OCI-LY7 (cell line): ENCODE results near the gene CDH23. TPM values are rescaled to one million over a fixed set of nuclear protein-coding genes. Genes with fewer than 3 reads are reported as not detected.

Experiments used
- BruUV-seq: library from RNA; stranded (reverse); fragments of 400-500 nt; replicated peaks from 2 replicates; lab custom pipeline; 2021; lab: Mats Ljungman, UMichigan
- CTCF ChIA-PET: fragments of 300-600 bp; sonication (Branson Sonifier 250); formaldehyde crosslinking; loops from one replicate; lab custom pipeline; 2022; ENCODE audit warnings: antibody characterized with exemption; ENCODE audit not compliant: unreplicated experiment; lab: Charles Lee
- POLR2A ChIA-PET: fragments of 300-600 bp; sonication (Branson Sonifier 250); formaldehyde crosslinking; loops from one replicate; lab custom pipeline; 2022; ENCODE audit warnings: antibody characterized with exemption; lab: Charles Lee
- DNase-seq: peaks from one replicate; pipeline ENCODE4 v3.0.0-alpha.2; 2015; ENCODE audit warnings: low spot score
- H2AFZ ChIP-seq: fragments of 200-600 bp; sonication (generic), shearing (Covaris generic); 2 replicates; pipeline ENCODE4 v1.6.1; 2014; ENCODE audit warnings: mild to moderate bottlenecking, antibody characterized with exemption, low read length, moderate library complexity
- H3K27ac ChIP-seq: fragments of 200-600 bp; sonication (generic); 2 replicates; pipeline ENCODE4 v1.5.1; 2014; ENCODE audit warnings: mixed run types, low read depth, mild to moderate bottlenecking, moderate library complexity, low read length, inconsistent platforms; ENCODE audit not compliant: poor library complexity, severe bottlenecking
- H3K36me3 ChIP-seq: fragments of 200-600 bp; sonication (generic); 2 replicates; pipeline ENCODE4 v1.6.1; 2014; ENCODE audit warnings: mild to moderate bottlenecking, antibody characterized with exemption, low read length, moderate library complexity, mixed read lengths; ENCODE audit not compliant: insufficient read depth
- H3K4me1 ChIP-seq: fragments of 200-600 bp; sonication (generic); 2 replicates; pipeline ENCODE4 v1.5.1; 2014; ENCODE audit warnings: mild to moderate bottlenecking, low read length; ENCODE audit not compliant: insufficient read depth, poor library complexity, severe bottlenecking
- H3K4me2 ChIP-seq: fragments of 200-600 bp; sonication (generic); 2 replicates; pipeline ENCODE4 v1.6.1; 2014; ENCODE audit warnings: mild to moderate bottlenecking, low read length
- H3K4me3 ChIP-seq: fragments of 200-600 bp; sonication (generic); 2 replicates; pipeline ENCODE4 v1.5.1; 2014; ENCODE audit warnings: mild to moderate bottlenecking, low read depth, low read length; ENCODE audit not compliant: poor library complexity, severe bottlenecking
- H3K79me2 ChIP-seq: fragments of 200-600 bp; sonication (generic); 2 replicates; pipeline ENCODE4 v1.6.1; 2016; ENCODE audit warnings: low read depth, mild to moderate bottlenecking, low read length, moderate library complexity, mixed read lengths; ENCODE audit not compliant: insufficient read depth
- H3K9me2 ChIP-seq: fragments of 200-600 bp; sonication (generic); 2 replicates; pipeline ENCODE4 v1.6.1; 2016; ENCODE audit warnings: mild to moderate bottlenecking, low read length, mixed read lengths; ENCODE audit not compliant: insufficient read depth
- H3K9me3 ChIP-seq: fragments of 200-600 bp; sonication (generic); 2 replicates; pipeline ENCODE4 v1.6.1; 2014; ENCODE audit warnings: mild to moderate bottlenecking, mixed run types, low read length, mixed read lengths
- H4K20me1 ChIP-seq: fragments of 200-600 bp; sonication (generic); 2 replicates; pipeline ENCODE4 v1.6.1; 2014; ENCODE audit warnings: mild to moderate bottlenecking, antibody characterized with exemption, low read length, moderate library complexity, mixed read lengths; ENCODE audit not compliant: insufficient read depth
- CTCF ChIP-seq: fragments of 200-600 bp; sonication (generic); conservative IDR thresholded peaks from 2 replicates; pipeline ENCODE4 v1.5.1; 2014; ENCODE audit warnings: mild to moderate bottlenecking, antibody characterized with exemption, low read length, moderate library complexity, mixed read lengths
- EZH2phosphoT487 ChIP-seq: fragments of 200-600 bp; sonication (generic); IDR thresholded peaks from 2 replicates; pipeline ENCODE4 v1.6.1; 2018; ENCODE audit warnings: low read depth, borderline replicate concordance, mild to moderate bottlenecking, mixed run types, antibody characterized with exemption, low read length, moderate library complexity, mixed read lengths
- intact Hi-C: fragments of 100-400 bp; cut with micrococcal nuclease; formaldehyde crosslinking; loops from one replicate; pipeline ENCODE4 v1.10.0; 2022; ENCODE audit not compliant: unreplicated experiment
- total RNA-seq, 2 experiments: library from RNA; depleted of rRNA in 1 of 2; stranded (reverse); fragments of >200 nt in 1 of 2; shearing (Covaris generic) in 1 of 2; gene quantifications; 2 replicates each; pipeline ENCODE4 v1.2.3, GENCODE V29; 2014 to 2022

Gene CDH23
- total RNA-seq, 2 experiments from 2014 or later, result 0.92 to 9.9 TPM

GRCh38 chr10:71502851-71503250 is 106.1 kb downstream of the CDH23 start:
- Histone ChIP-seq H4K20me1 (no peaks in the 10 kb centered on the region), H3K9me2 (no peaks in the 10 kb centered on the region), H3K4me3 (no peak overlapping the region), H3K4me2 (no peak overlapping the region), H3K27ac (no peak overlapping the region), H3K9me3 (no peaks in the 10 kb centered on the region), H2AFZ (no peak overlapping the region), H3K79me2 (no peaks in the 10 kb centered on the region), H3K4me1 (no peaks in the 10 kb centered on the region), H3K36me3 (no peaks in the 10 kb centered on the region)
- no peak for DNase-seq
- CTCF ChIA-PET, result no interaction called here
- TF ChIP-seq EZH2phosphoT487 (no peak), CTCF (no peak)
- POLR2A ChIA-PET, result no interaction called here
- intact Hi-C loops, result no loop called here
- BruUV-seq, result no TSS peak

GRCh38 chr10:71504168-71504567 is 107.4 kb downstream of the CDH23 start:
- POLR2A ChIA-PET, result no interaction called here
- CTCF ChIA-PET, result no interaction called here

More at GRCh38 chr10:71504168-71504567, 107.4 kb downstream of the CDH23 start:
- Histone ChIP-seq H3K4me1 (no peaks in the 10 kb centered on the region), H3K79me2 (no peaks in the 10 kb centered on the region), H4K20me1 (no peaks in the 10 kb centered on the region), H3K4me2 (no peak overlapping the region), H3K9me3 (no peaks in the 10 kb centered on the region), H3K36me3 (no peaks in the 10 kb centered on the region), H3K27ac (no peak overlapping the region), H3K4me3 (no peak overlapping the region), H3K9me2 (no peaks in the 10 kb centered on the region), H2AFZ (no peak overlapping the region)
- no TSS peak for BruUV-seq
- no peak for DNase-seq
- no peak for TF ChIP-seq CTCF
- TF ChIP-seq EZH2phosphoT487, result no peak
- intact Hi-C loops, result no loop called here
